Sigmoid colon (tissue), 3 donors: ENCODE measurements around the gene SCOC.

Source experiments
- POLR2A ChIP-seq, 2 donors: fragments of 450-650 bp; IDR thresholded peaks; one replicate each; pipeline ENCODE4 v1.6.1; 2016; ENCODE audit warnings: antibody characterized with exemption in 2 of 2, mild to moderate bottlenecking in 2 of 2, moderate library complexity in 2 of 2
- TF ChIP-seq, protein P1 (sequence below), 4 experiments: fragments of 450-650 bp in 3 of 4; fragments of 200-600 bp in 1 of 4; IDR thresholded peaks; one replicate each; pipeline ENCODE4 v1.5.1; 2016 to 2019; ENCODE audit warnings: antibody characterized with exemption in 4 of 4, mild to moderate bottlenecking in 3 of 4, moderate library complexity in 2 of 4

DNA sequence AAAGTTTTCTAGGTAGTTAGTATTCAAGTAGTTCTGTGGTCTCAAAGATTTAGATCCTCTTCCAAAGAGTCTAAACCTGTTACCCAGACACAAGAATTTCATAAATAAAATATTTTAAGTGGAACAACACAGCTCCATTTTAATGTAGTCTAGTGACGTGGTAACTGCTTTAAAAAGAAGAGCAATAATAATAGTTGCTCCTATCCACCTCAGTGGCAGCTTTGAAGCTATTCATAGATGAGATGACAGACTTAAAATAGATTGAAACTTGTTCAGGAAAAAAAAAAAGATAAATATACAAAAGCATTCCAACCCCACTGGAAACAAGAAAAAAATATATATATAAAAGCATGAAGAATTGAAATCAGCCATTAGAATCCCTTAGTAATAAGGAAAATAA lies 14.6 kb downstream of the SCOC start:
- TF ChIP-seq, protein P1, sequence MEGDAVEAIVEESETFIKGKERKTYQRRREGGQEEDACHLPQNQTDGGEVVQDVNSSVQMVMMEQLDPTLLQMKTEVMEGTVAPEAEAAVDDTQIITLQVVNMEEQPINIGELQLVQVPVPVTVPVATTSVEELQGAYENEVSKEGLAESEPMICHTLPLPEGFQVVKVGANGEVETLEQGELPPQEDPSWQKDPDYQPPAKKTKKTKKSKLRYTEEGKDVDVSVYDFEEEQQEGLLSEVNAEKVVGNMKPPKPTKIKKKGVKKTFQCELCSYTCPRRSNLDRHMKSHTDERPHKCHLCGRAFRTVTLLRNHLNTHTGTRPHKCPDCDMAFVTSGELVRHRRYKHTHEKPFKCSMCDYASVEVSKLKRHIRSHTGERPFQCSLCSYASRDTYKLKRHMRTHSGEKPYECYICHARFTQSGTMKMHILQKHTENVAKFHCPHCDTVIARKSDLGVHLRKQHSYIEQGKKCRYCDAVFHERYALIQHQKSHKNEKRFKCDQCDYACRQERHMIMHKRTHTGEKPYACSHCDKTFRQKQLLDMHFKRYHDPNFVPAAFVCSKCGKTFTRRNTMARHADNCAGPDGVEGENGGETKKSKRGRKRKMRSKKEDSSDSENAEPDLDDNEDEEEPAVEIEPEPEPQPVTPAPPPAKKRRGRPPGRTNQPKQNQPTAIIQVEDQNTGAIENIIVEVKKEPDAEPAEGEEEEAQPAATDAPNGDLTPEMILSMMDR (IDR thresholded peaks at IDR 0.05), result no peak
- TF ChIP-seq POLR2A (IDR thresholded peaks at IDR 0.05), result no peak
